Esophagus mucosa (tissue), 1 donor: ENCODE data around the gene MMP8. TPM values are rescaled to one million over a fixed set of nuclear protein-coding genes. Genes with fewer than 3 reads are reported as not detected.

Experiments
- total RNA-seq: library from RNA; stranded (reverse); gene quantifications from one replicate; pipeline ENCODE4 v1.2.4, GENCODE V29; 2023
- donor health status: DM: yes; HTN: yes; CAD: no.

MMP8 gene
- total RNA-seq, 1 donor from 2014 or later: not detected

Other genes with a start within 250 kb of the MMP8 start
- 23.7 TPM for gene MMP7, start 194.2 kb downstream of the MMP8 start, total RNA-seq
- not detected for gene MMP20, start 99.6 kb downstream of the MMP8 start, total RNA-seq
- gene MMP27, start 19.2 kb downstream of the MMP8 start, total RNA-seq: not detected
- gene MMP10, start 55.7 kb upstream of the MMP8 start, total RNA-seq: 1.4 TPM
- gene MMP1, start 73.2 kb upstream of the MMP8 start, total RNA-seq: 3.5 TPM
- 0.56 TPM for gene MMP3, start 118.7 kb upstream of the MMP8 start, total RNA-seq
- 0.16 TPM for gene MMP12, start 150.0 kb upstream of the MMP8 start, total RNA-seq
- not detected for gene MMP13, start 230.8 kb upstream of the MMP8 start, total RNA-seq